ENCODE data around the gene SPATA2. TPM values are rescaled to one million over a fixed set of nuclear protein-coding genes. Genes with fewer than 3 reads are reported as not detected.

Gene SPATA2
- total RNA-seq, 1 donor from 2014 or later = 4.7 TPM

GRCh38 chr20:49928411-49929141, 13.2 kb upstream of the SPATA2 start:
- H3K4me3 ChIP-seq = no peak overlapping the region
- no peaks in the 10 kb centered on the region for H3K9me3 ChIP-seq
- intact Hi-C loops (cut with DNase I) = loop anchor here (10.0 kb wide), 1 partner anchor 304 kb away; no protein-coding TSS in a partner anchor
- no peaks in the 10 kb centered on the region for H3K27me3 ChIP-seq
- H3K36me3 ChIP-seq = no peaks in the 10 kb centered on the region
- TF ChIP-seq POLR2A (IDR thresholded peaks at IDR 0.05) = no peak
- peak; percentile 58 to 85 (median 74) for TF ChIP-seq CTCF (IDR thresholded peaks at IDR 0.05)
- peak in 1 of 2 donors; percentile 74 for TF ChIP-seq POLR2AphosphoS5 (IDR thresholded peaks at IDR 0.05; ENCODE audit: insufficient read depth in 1 of 2, low read depth in 1 of 2)
- no peak overlapping the region for H3K27ac ChIP-seq
- DNase-seq (ENCODE audit: extremely low spot score in 2 of 2) = no peak
- no peaks in the 10 kb centered on the region for H3K4me1 ChIP-seq

- TF ChIP-seq POLR2AphosphoS5 (IDR thresholded peaks at IDR 0.05; ENCODE audit: insufficient read depth in 1 of 2, low read depth in 1 of 2) = no peak
- no peak for TF ChIP-seq CTCF (IDR thresholded peaks at IDR 0.05)
- no peak for TF ChIP-seq POLR2A (IDR thresholded peaks at IDR 0.05)
- Histone ChIP-seq H3K4me3 (no peak overlapping the region), H3K9me3 (no peaks in the 10 kb centered on the region), H3K36me3 (no peaks in the 10 kb centered on the region), H3K27ac (no peak overlapping the region), H3K4me1 (no peaks in the 10 kb centered on the region), H3K27me3 (no peaks in the 10 kb centered on the region)
- no peak for DNase-seq (ENCODE audit: extremely low spot score in 2 of 2)
- intact Hi-C loops (cut with DNase I) = loop anchor here (10.0 kb wide), 1 partner anchor 301 kb away; no protein-coding TSS in a partner anchor
These were observed 10.6 kb upstream of the SPATA2 start for GRCh38 chr20:49925901-49926454.

GRCh38 chr20:49924247-49924646, 8.9 kb upstream of the SPATA2 start:
- Histone ChIP-seq H3K4me3 (no peak overlapping the region), H3K9me3 (no peaks in the 10 kb centered on the region), H3K36me3 (no peaks in the 10 kb centered on the region), H3K27me3 (no peaks in the 10 kb centered on the region), H3K27ac (no peak overlapping the region), H3K4me1 (no peaks in the 10 kb centered on the region)
- DNase-seq (ENCODE audit: extremely low spot score in 2 of 2) = no peak
- intact Hi-C loops (cut with DNase I) = loop anchor here (10.0 kb wide), 1 partner anchor 299 kb away; no protein-coding TSS in a partner anchor
- TF ChIP-seq CTCF (IDR thresholded peaks at IDR 0.05) (no peak), POLR2AphosphoS5 (IDR thresholded peaks at IDR 0.05; ENCODE audit: insufficient read depth in 1 of 2, low read depth in 1 of 2) (no peak), POLR2A (IDR thresholded peaks at IDR 0.05) (no peak)

- no peak for TF ChIP-seq POLR2A (IDR thresholded peaks at IDR 0.05)
- no peak for TF ChIP-seq POLR2AphosphoS5 (IDR thresholded peaks at IDR 0.05; ENCODE audit: insufficient read depth in 1 of 2, low read depth in 1 of 2)
- no peak for TF ChIP-seq CTCF (IDR thresholded peaks at IDR 0.05)
- Histone ChIP-seq H3K27ac (no peak overlapping the region), H3K9me3 (no peaks in the 10 kb centered on the region), H3K36me3 (no peaks in the 10 kb centered on the region), H3K27me3 (no peaks in the 10 kb centered on the region), H3K4me1 (peaks cover 15% of the 10 kb centered on the region), H3K4me3 (no peak overlapping the region)
- intact Hi-C loops (cut with DNase I) = no loop called here
- DNase-seq (ENCODE audit: extremely low spot score in 2 of 2) = no peak
These were observed 4.1 kb upstream of the SPATA2 start for GRCh38 chr20:49919461-49919860.

- Histone ChIP-seq H3K4me3 (no peak overlapping the region), H3K4me1 (peaks cover 19% of the 10 kb centered on the region), H3K36me3 (no peaks in the 10 kb centered on the region), H3K9me3 (no peaks in the 10 kb centered on the region), H3K27ac (no peak overlapping the region), H3K27me3 (no peaks in the 10 kb centered on the region)
- TF ChIP-seq CTCF (IDR thresholded peaks at IDR 0.05) (no peak), POLR2AphosphoS5 (IDR thresholded peaks at IDR 0.05; ENCODE audit: insufficient read depth in 1 of 2, low read depth in 1 of 2) (no peak), POLR2A (IDR thresholded peaks at IDR 0.05) (no peak)
- no peak for DNase-seq (ENCODE audit: extremely low spot score in 2 of 2)
- intact Hi-C loops (cut with DNase I) = no loop called here
These were observed 3.7 kb upstream of the SPATA2 start for GRCh38 chr20:49919009-49919408.
